HG03354 (cell line): ENCODE data around the gene IP6K3.

Source experiments
- ATAC-seq: cut with Tn5 transposase; IDR thresholded peaks from one replicate; pipeline ENCODE4 v1.9.1; 2021; ENCODE audit warnings: mild to moderate bottlenecking; ENCODE audit not compliant: unreplicated experiment, poor library complexity, severe bottlenecking

Gene IP6K3

DNA sequence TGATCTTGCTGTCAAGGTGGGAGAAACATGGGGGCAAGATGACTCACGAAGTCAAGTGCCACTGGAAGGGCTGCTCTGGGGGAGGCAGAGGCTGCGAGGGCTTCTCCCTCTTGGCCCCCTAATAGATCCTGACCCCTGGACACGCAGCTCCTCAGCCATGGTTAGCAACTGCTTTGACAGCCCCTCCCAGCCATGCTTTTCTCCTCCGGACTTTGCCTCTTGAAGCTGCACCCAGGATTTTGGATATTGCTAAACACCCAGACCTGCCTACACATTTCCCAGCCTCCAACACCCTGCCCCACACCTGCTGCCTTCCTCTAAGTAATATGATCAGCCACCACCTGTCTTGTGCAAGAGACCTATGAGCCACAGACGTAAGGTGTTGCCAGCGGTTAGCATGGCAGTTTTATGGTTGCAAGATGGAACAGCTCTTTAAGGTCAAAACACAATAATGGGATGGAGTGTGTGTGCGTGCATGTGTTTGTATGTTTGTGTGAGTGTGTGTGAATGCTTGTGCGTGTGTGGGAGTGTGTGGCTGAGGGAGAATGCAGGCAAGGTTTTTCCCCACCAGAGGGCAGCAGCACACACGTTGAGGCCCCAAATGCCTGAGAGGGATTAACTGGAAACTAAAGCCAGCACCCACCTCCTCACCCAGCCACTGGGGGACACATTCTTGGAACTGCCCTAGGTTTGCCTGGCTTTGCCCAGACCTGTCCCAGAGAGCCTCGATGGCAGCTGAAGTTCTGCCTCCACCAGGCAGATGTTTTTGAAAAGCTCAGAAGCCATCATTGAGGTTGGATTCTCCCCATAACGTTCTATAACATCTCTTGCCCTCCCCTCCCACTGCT lies 2.5 kb downstream of the IP6K3 start:
- ATAC-seq, result no peak

DNA sequence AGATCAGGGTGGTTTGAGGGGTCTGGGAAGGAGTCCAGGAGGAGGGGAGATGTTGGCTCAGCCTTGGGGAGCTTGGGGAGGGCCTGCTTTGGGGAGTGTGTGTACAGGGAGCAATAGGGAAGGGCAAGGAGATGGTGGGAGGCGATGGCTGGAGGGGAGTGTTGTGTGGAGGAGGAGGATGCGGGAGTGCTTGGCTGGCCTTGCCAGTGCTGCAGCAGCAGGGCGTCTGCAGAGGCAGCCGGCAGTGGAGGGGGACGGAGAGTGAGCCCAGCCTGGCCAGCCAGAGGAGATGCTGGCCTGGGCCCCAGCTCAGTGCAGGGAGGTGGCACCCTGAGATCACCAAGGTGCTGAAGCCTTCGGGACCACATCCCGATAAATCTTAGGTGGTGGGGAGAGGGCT lies 3.9 kb downstream of the IP6K3 start:
- ATAC-seq, result no peak

DNA sequence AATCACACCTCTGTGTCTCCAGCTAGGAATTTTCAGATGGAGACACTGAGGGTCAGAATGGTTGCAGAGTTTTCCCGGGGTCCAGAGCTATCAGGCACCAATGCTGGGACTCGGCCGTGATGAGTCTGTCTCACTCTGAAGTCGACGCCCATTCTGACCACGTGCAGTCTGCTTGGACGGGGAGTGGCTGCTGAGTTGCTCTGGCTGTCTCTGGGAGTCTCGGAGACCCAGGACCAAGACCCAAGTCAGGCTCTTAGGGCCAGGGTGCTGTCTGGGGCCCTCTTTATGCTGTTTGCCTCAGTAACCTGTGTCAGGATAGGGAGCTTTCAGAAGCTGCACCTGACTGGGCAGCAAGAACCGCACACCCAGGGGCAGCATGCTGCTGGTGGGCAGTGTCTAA lies 4.6 kb downstream of the IP6K3 start:
- ATAC-seq, result no peak

DNA sequence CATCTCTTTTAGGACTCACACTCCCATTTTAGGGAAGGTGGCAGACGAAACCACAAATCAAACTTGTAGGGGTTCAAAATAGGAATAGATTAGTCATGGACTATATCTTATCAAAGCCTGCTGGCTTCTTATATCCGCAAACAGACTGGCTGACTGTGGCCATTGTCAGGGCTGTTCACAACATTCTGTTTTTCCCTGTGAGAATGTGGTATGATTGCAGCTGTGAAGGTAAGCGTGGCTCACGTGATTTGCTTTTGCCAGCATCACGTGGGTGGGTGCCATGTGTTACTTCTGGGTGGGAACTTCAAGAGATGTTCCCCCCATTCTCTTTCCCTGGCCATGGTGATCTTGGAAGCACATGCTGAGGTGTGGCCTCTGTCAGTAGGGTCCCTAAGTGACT lies 5.9 kb downstream of the IP6K3 start:
- no peak for ATAC-seq

DNA sequence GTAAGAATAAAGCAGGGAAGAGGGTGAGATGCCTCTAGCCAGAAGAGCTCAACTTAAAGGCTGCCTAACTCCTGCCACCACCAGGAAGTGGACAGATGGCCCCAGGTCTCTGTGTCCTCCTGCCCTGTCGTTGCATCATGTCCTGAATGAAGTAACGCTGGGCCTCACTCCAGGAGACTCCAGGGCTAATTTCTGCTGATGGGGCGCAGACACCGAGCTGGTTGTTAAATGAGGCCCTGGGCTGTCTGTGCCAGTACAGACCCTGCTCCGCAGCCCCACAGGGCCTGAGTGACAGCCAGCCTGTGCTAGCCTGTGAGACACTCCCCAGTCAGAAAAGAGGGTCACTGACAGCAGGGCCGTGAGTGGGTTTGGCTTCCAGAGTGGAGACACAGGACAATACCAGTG lies 6.5 kb downstream of the IP6K3 start:
- no peak for ATAC-seq

DNA sequence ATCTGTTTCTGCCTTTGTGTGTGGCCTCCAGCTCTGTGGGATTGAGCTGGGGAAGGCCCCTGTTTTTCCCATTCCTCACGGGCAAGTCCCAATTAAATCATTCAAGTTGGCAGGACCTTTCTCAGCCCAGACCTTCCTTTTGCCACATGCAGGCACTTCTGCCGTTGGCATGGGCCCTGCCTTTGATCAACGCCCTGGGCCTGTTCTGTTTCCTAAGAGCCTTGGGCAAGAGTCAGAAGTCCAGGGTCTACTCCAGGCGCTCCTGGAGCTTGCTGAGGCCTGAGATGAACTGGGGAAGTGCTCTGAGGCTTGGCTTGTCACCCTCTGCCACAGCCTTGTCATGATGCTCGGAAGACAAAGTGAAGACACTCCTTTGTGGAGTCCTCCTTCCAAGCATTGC lies 7.1 kb downstream of the IP6K3 start:
- no peak for ATAC-seq

DNA sequence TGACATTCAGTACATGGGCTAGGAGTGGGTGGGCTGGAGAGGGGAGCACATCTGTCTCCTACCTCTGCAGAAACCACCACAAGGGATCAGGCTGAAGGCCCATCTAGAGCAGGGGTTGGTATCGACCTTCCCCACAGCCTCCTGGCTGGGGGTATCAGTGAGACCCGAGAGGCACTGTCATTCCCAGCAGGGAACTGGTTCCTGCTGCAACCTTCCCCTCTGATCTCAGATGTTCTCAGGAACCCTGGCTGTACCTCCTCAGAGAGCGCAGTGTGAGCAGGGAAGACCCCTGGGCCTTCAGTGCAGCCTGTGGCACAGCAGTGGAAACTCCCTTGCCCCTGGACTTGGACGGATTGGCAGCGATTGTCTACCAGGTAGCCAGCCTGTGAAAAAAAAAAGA lies 7.8 kb downstream of the IP6K3 start:
- ATAC-seq, result no peak

DNA sequence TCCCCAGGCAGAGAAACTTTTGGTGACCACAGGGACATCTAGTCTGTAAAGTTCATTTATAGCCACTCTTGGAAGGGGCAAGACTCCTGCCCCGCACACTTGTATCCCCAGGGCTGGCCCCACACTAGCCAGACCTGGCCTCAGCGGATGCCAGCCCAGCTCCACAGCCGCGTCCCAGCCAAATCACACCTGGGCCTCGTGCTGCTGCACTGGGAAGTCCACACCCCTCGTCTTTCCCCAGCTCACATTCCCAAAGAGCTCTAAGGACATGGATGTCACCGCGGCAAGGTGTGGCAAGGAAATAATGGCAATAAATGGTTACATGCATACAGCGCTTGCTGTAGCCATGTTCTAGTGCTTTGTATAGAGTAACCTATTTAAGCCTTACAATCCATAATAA lies 8.6 kb downstream of the IP6K3 start:
- ATAC-seq, result no peak

DNA sequence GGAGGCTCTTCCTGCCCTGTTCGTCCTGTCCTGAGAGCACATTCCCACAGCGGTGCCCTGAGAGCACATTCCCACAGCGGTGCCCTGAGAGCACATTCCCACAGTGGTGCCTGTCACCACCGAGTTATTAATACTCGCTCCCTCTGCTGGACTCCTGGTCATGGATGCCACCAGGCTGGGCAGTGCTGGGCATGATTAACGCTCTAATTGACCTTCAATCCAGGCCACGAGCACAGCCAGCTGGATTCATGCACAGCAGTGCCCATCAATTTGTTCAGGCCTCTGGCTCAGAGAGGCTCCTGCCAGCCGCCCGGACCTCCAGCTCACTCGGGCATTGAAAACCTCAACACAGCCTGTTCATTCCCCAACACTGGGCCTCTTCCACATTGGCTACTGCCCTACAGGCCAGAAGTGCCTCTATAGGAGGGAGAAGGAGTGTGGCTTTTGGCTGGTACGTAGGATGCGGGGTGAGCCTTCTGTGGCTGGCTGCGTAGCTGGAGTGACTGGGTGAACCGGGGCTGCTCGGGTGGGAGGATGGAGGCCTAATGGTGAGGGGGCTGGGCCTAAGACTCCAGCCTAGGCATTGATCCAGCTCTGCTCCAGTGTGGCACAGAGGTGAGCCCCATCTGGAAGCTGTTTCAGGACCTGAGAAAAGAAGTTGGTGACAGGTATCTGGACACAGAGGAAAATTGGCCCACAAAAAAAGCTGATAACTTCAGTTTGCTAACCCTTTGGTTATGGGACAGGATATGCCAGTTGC lies 9.3 kb downstream of the IP6K3 start:
- ATAC-seq, result no peak

DNA sequence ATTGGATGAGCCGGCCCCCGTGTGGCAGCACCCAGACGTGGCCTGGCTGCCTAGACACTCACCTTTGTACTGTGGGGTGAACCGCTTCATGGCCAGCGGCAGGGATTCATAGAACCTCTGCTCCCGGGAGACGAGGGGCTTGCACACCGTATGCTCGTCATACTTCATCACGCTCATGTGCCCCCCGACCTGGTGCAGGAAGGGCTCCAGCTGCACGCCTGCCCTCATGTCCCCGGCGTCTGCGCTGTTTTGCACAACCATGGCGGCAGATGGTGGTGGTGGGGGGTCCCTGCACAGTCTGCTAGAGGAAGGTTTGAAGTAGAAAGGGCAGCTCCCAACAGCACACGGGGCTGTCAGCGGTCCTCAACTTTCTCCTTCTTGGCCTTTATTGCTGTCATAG lies 11.5 kb downstream of the IP6K3 start:
- no peak for ATAC-seq

DNA sequence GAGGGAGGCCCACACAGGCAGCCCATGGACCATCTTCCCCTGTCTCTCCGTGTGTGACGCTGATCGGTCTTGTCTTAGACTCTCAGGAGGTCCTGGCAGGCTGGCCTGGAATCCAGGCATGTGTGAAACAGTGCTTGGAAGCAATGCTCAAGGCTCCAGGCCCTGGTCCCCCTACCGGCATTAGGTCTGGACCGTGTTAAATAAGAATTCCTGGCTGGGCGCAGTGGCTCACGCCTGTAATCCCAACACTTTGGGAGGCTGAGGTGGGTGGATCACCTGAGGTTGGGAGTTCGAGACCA lies 13.0 kb downstream of the IP6K3 start:
- ATAC-seq, result no peak

DNA sequence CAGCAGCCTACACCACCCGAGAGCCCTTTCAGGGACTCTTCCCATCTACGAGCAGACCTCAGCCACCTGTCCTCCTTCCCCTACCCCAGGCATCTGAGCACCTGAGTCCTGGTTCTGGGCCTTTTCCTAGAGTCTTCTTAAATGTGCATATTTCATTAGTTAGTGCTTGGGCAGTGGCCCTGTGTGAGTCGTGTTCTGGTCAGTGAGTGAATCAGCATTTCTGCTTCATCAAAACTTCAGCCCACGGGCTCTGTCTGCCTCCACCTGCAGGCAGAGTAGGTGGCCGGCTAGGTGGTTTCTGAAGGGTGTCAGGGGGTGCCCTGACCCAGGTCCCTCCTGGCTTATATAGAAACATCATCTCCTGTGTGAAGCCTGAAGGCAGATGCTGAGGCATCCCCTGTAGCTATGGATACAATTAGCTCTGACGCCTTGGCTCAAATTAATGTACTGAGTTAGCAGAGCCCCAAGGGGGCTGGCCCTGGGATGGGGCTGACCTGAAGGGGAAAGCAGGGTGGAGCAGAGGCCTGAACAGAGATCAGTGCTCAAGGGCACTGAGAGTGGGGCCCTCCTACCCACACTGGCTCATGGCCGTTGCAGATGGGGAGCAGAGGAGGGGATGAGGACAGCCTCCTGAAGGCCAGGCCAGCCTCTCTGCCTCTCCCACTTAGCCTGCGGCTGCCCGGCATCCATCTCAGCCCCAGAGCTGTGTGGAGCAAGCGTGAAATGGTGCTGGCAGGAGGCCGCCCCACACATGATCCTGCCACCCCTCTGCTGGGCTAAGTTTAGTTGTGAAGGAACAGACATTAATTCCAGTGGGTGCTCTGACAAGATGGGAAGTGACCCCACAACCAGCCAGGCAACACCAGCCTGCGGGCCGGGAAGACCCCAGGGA lies 13.6 kb downstream of the IP6K3 start:
- ATAC-seq, result no peak

DNA sequence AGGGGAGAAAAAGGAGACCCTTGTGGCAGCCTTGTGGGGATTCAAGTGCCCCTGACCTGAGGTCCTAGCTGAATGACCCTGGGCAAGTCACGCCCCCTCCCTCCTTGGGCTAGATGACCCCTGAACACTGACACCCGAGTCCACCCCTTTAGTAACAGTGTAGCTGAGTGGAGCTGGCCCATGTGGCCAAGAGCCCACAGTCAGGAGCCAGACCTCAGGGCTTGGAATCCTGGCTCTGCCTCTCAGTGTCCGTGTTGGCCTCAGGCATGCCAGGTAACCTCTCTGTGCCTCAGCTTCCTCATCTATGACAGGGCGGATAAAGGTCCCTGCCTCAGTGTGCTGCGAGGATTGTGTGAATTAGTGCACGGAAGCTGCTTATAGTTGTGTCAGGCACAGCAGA lies 14.3 kb downstream of the IP6K3 start:
- ATAC-seq, result no peak

DNA sequence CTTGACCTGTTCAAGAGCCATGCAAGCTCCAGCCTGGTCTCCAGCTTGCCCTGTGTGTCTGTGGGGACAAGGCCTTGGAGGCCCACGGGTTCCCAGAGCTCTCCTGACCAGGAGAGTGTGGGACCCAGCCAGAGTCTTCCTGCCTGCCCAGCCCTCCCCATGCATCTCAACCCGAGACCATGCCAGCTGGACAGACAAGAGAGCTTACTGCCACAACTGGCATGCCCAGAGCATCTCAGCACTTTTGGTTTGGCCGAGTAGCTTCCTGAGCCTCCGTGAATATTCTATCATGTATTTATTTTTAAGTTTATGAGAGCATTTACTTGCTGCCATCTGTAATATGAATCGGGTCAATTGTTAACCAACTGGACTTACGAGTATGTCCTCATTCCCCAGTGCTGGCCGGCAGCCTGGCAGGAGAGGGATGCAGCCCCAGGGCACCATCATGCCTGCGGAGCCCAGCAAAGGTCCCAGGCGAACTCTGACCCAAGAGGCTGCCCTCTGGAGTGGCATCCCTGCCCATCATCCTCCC lies 14.9 kb downstream of the IP6K3 start:
- ATAC-seq, result no peak

DNA sequence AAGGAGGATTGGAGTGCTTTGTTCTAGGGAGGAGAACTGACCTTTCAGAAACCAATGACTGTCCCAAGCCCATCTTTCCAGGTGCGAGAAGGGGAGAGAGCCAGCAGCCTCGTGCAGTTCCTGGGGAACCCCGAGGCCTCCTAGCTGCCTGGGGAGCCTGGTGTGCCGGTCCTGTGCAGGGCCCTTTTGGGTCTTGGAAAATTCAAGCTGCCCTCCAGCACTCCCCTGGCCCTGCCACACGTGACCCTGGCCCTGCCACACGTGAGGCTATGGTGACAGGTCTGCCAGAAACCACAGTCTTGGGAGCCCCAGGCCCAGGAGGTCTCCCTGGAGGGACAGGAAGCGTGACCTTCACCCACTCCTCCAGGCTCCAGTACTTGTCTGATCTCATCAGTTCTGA lies 15.7 kb downstream of the IP6K3 start:
- no peak for ATAC-seq

DNA sequence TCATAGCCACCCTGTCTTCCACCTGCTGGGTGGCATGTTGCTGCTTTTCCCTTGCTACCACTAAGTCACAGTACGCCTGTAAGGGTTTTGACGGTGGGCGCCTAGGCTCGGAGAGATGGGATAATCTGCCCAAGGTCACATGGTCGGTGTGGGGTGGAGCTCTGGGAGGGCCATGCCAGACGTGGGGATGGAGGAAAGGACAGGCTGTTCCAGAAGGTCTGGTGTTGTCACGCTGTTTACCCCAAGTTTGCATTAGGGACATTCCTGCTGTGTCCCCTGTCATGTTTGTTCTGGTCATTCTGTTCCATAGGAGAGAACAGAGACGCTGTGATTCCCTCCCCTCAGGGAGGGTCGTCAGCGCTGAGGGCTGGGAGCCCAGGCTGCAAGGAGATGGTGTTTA lies 16.1 kb downstream of the IP6K3 start:
- no peak for ATAC-seq

DNA sequence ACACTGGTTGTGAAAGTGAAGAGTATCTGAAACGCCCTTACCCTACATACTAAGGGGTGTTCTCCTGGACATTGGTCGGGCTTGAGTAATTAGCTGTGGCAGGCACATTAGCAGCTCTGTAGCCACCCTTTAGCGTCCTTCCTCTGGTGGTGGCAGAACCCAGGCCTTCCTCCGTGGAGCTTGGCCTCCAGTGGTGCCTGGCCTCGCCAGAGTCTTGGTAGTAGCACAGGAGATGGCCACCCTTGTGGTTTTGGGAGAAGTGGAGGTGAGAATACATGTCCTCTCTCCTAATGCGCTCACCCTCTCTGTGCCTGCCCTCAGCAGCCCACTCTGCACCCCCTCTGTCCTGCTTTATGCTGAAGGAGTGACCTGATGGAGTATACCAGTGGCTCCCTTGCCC lies 17.6 kb downstream of the IP6K3 start:
- no peak for ATAC-seq

DNA sequence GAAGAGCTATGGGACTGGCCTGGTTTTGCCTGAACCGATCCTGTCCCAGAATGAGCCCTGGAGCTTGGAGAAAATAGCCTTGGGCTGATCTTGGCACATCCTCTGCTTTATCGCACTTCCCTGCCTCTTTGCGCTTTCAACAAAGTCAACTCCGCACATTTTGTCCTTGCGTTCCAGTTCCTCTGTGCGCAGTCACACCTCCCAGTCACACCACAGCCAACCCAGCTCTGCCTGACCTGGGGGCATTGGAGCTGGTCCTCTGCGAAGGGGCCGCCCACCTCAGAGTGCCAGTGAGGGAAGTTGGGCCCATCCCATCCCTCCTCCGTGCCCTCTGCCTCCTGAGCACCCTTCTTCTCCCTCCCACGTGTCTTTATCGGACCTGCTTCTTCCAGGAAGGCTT lies 18.3 kb downstream of the IP6K3 start:
- no peak for ATAC-seq

DNA sequence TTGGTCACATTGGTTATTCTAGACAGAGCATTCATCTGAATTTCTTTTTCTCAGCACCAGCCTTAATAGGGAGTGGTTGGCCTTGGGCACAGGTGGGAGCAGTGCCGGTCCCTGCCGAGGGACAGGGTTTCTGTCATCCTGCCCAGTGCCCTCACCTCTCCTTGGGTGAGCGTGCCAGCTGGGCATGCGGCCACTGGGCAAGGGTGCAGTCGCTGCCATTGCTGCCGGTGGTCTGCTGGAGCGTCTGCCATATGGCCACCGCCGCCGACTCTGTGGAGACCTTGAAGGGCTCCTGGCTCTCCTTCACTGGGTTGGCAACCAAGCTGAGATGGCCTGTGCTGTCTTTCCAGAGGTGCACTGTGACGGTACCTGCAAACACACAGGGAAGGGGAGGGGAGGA lies 18.8 kb downstream of the IP6K3 start:
- no peak for ATAC-seq

DNA sequence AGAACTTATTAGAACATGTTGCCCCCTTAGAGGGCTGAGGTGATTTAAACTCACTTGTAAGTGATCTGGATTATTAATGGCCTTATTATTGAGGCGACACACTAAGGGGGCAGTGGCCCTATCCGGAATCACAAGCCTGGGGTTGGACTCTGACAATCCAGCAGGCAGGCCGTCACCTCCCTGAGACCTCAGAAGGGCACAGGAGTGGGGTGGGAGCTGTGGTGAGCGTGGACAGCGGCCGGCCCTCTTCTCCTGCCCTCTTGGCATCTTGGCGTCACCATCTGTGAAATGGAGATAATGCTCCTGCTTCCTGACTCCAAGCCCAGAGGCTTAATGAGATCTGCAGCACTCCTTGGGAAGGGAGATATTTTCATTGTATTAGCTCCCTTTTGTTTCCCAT lies 19.6 kb downstream of the IP6K3 start:
- ATAC-seq, result no peak
